B cell (primary cell): Measurements from ENCODE around the gene SNAPC4. TPM values are rescaled to one million over a fixed set of nuclear protein-coding genes. Genes with fewer than 3 reads are reported as not detected.
A peak's percentile ranks its signal among the peaks of the same experiment; 100 is the strongest.

ENCODE experiments used
- ATAC-seq: fragments of 200-7000 bp; cut with Tn5 transposase; one replicate; pipeline ENCODE4 v1.10.0; 2021; ENCODE audit warnings: low read depth, mild to moderate bottlenecking, moderate number of reproducible peaks, moderate library complexity
- CTCF ChIA-PET: fragments of 350-600 bp; sonication (Branson Sonifier 250); formaldehyde crosslinking; loops from one replicate; lab custom pipeline; 2021; ENCODE audit warnings: antibody characterized with exemption, inconsistent platforms; lab: Charles Lee
- POLR2A ChIA-PET: fragments of 350-600 bp; sonication (Branson Sonifier 250); formaldehyde crosslinking; loops from one replicate; lab custom pipeline; 2021; ENCODE audit warnings: antibody characterized with exemption; lab: Charles Lee
- DNase-seq: peaks from one replicate; pipeline ENCODE4 v3.0.0; 2013
- H2AFZ ChIP-seq: 2 replicates; pipeline ENCODE4 v1.6.1; 2012; ENCODE audit warnings: mild to moderate bottlenecking, low read depth, low read length; ENCODE audit not compliant: insufficient read depth, poor library complexity, severe bottlenecking
- H3K27ac ChIP-seq, 2 donors: 1 replicate in 1 of 2; 2 replicates in 1 of 2; pipeline ENCODE4 v1.5.1; 2012 to 2013; ENCODE audit warnings: low read length in 2 of 2, mild to moderate bottlenecking in 2 of 2, moderate library complexity in 1 of 2
- H3K27me3 ChIP-seq, 4 experiments: fragments of 200-600 bp in 1 of 4; sonication (generic) in 1 of 4; replicated peaks in 1 of 4; 1 replicate in 2 of 4; 2 replicates in 2 of 4; pipeline versions ENCODE4 v1.6.1 to v1.7.0; 2013 to 2016; ENCODE audit warnings: low read length in 3 of 4, mild to moderate bottlenecking in 2 of 4, mixed read lengths in 1 of 4, moderate library complexity in 1 of 4; ENCODE audit not compliant: insufficient read depth in 4 of 4, control insufficient read depth in 3 of 4; ENCODE audit errors: control extremely low read depth in 1 of 4
- H3K36me3 ChIP-seq, 2 experiments: replicated peaks in 1 of 2; 1 replicate in 1 of 2; 2 replicates in 1 of 2; pipeline versions ENCODE4 v1.6.1 to v1.7.1; 2013; ENCODE audit warnings: low read length in 1 of 2; ENCODE audit not compliant: insufficient read depth in 2 of 2, control insufficient read depth in 1 of 2; ENCODE audit errors: control extremely low read depth in 1 of 2, extremely low read depth in 1 of 2
- H3K4me1 ChIP-seq, 2 donors: fragments of 200-600 bp in 1 of 2; sonication (generic) in 1 of 2; 1 replicate in 1 of 2; 2 replicates in 1 of 2; pipeline versions ENCODE4 v1.5.1 to v1.6.1; 2013 to 2017; ENCODE audit warnings: low read length in 2 of 2; ENCODE audit not compliant: control insufficient read depth in 2 of 2, insufficient read depth in 2 of 2
- H3K4me2 ChIP-seq: replicated peaks from 2 replicates; pipeline ENCODE3; 2012; ENCODE audit warnings: mild to moderate bottlenecking, low read depth, low read length; ENCODE audit not compliant: poor library complexity, severe bottlenecking
- H3K4me3 ChIP-seq, 5 experiments: fragments of 200-600 bp in 1 of 5; sonication (generic) in 1 of 5; 1 replicate in 3 of 5; 2 replicates in 2 of 5; pipeline versions ENCODE4 v1.5.1 to v1.7.0; 2011 to 2016; ENCODE audit warnings: low read length in 4 of 5, mild to moderate bottlenecking in 4 of 5, low read depth in 2 of 5, control low read depth in 1 of 5, moderate library complexity in 1 of 5; ENCODE audit not compliant: insufficient read depth in 1 of 5; ENCODE audit errors: control extremely low read depth in 1 of 5, extremely low read depth in 1 of 5
- H3K79me2 ChIP-seq: fragments of 200-600 bp; sonication (generic); one replicate; pipeline ENCODE4 v1.6.0; 2016; ENCODE audit warnings: low read length; ENCODE audit not compliant: control insufficient read depth, insufficient read depth
- H3K9ac ChIP-seq: fragments of 200-600 bp; sonication (generic); 2 replicates; pipeline ENCODE4 v1.6.1; 2017; ENCODE audit warnings: mild to moderate bottlenecking, low read length, moderate library complexity
- H3K9me3 ChIP-seq, 3 donors: one replicate each; pipeline versions ENCODE4 v1.6.1 to v1.7.1; 2013; ENCODE audit warnings: low read length in 2 of 3; ENCODE audit not compliant: control insufficient read depth in 2 of 3, insufficient read depth in 1 of 3; ENCODE audit errors: control extremely low read depth in 1 of 3
- H4K20me1 ChIP-seq: 2 replicates; pipeline ENCODE4 v1.6.0; 2012; ENCODE audit warnings: mild to moderate bottlenecking, low read length; ENCODE audit not compliant: insufficient read depth, control insufficient read depth, poor library complexity, severe bottlenecking
- H3K27ac Mint-ChIP-seq: one replicate; pipeline ENCODE4 v1.8.0; 2021; ENCODE audit warnings: mixed read lengths
- H3K27me3 Mint-ChIP-seq: one replicate; pipeline ENCODE4 v1.8.0; 2021; ENCODE audit warnings: mixed read lengths
- H3K4me1 Mint-ChIP-seq: one replicate; pipeline ENCODE4 v1.8.0; 2021; ENCODE audit warnings: mixed read lengths
- H3K4me3 Mint-ChIP-seq: one replicate; pipeline ENCODE4 v1.8.0; 2021; ENCODE audit warnings: mixed read lengths
- H3K9me3 Mint-ChIP-seq: one replicate; pipeline ENCODE4 v1.8.0; 2022; ENCODE audit warnings: mixed read lengths; ENCODE audit not compliant: insufficient read depth
- CTCF ChIP-seq: fragments of 200-600 bp; IDR thresholded peaks from one replicate; pipeline ENCODE4 v1.8.0; 2022; ENCODE audit warnings: antibody characterized with exemption, mild to moderate bottlenecking
- EZH2 ChIP-seq: IDR thresholded peaks from 2 replicates; pipeline ENCODE4 v1.6.1; 2012; ENCODE audit warnings: borderline replicate concordance, low read depth, mild to moderate bottlenecking, moderate library complexity, low read length; ENCODE audit not compliant: insufficient read depth, poor library complexity, severe bottlenecking
- WGBS: methylation state at CpG from one replicate; pipeline ENCODE4 v1.1.5; 2013; ENCODE audit warnings: missing lambda C conversion rate; ENCODE audit not compliant: insufficient coverage; 5-methylcytosine and 5-hydroxymethylcytosine counted together
- intact Hi-C: fragments of 100-400 bp; cut with micrococcal nuclease; formaldehyde crosslinking; loops from one replicate; pipeline ENCODE4 v1.10.0; 2022
- polyA plus RNA-seq: library from polyadenylated mRNA; depleted of rRNA; stranded (reverse); fragments of >200 nt; gene quantifications from 2 replicates; pipeline ENCODE4 v1.2.3, GENCODE V29; 2012
- total RNA-seq, 2 donors: library from RNA; stranded (reverse); fragments of 120-200 nt in 1 of 2; gene quantifications; 1 replicate in 1 of 2; 2 replicates in 1 of 2; pipeline versions ENCODE4 v1.2.3 to v1.2.4, GENCODE V29; 2013 to 2022

The SNAPC4 gene
- total and polyA plus RNA-seq, 2 donors (not counting 1 experiment from before 2014, with no cell fraction given) = 13.1 to 15.6 TPM

DNA sequence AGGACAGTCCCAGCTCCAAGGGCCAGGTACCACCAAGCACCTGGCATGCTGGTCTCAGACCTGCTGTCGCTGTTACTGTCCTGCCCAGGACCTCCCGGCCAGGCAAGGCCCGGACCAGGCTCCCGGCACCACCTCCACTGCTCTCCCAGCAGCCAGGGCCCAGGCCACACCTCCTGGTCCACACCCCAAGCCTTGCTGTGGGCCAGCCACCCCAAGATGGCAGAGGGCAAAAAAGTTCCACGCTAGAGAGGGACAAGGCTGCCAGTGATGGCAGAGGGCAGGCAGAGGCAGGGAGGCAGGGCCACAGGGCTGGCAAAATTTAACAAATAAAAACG lies 37.6 kb downstream of the SNAPC4 start:
- TF ChIP-seq CTCF (no peak), EZH2 (no peak)
- H3K4me1 Mint-ChIP-seq = peaks cover 10% of the 10 kb centered on the region
- no peak overlapping the region for H3K27ac Mint-ChIP-seq
- CTCF ChIA-PET = interaction anchor here (0.9 to 2.9 kb wide), 8 partner anchors 34 to 229 kb away, joined by 3 to 21 read pairs (median 6); partner anchors contain the start of gene INPP5E
- Histone ChIP-seq H3K79me2 (no peaks in the 10 kb centered on the region), H3K4me1 (peaks cover 5 to 10% of the 10 kb centered on the region in 2 donors), H3K9ac (no peak overlapping the region), H3K9me3 (peaks cover 0 to 10% (median 0%) of the 10 kb centered on the region in 3 donors), H3K4me3 (no peak overlapping the region), H4K20me1 (peaks cover 19% of the 10 kb centered on the region), H3K4me2 (no peak overlapping the region), H3K36me3 (peaks cover 0 to 13% of the 10 kb centered on the region in 2 experiments), H3K27ac (no peak overlapping the region), H3K27me3 (no peaks in the 10 kb centered on the region), H2AFZ (no peak overlapping the region)
- H3K9me3 Mint-ChIP-seq = no peaks in the 10 kb centered on the region
- POLR2A ChIA-PET = interaction anchor here (0.6 to 1.3 kb wide), 6 partner anchors 42 to 885 kb away, joined by 3 to 5 read pairs (median 4); partner anchors contain the start of genes ENTR1 and PMPCA
- no peaks in the 10 kb centered on the region for H3K27me3 Mint-ChIP-seq
- H3K4me3 Mint-ChIP-seq = peak overlapping the region; percentile 89
- ATAC-seq (no peak), DNase-seq (no peak)
- intact Hi-C loops = loop anchor here (5.0 kb wide), 1 partner anchor 455 kb away; the partner anchor contains the start of gene CAMSAP1
- WGBS = 98% methylated on average over 5 of the region's 6 CpGs

GRCh38 chr9:136361754-136362449 lies 38.1 kb downstream of the SNAPC4 start:
- Mint-ChIP-seq H3K4me1 (peaks cover 10% of the 10 kb centered on the region), H3K9me3 (no peaks in the 10 kb centered on the region), H3K27me3 (no peaks in the 10 kb centered on the region), H3K27ac (no peak overlapping the region), H3K4me3 (no peak overlapping the region)
- H3K79me2 ChIP-seq = no peaks in the 10 kb centered on the region
- no peak overlapping the region for H2AFZ ChIP-seq
- intact Hi-C loops = loop anchor here (5.0 kb wide), 1 partner anchor 455 kb away; the partner anchor contains the start of gene CAMSAP1
- 94% methylated on average over 22 of the region's 26 CpGs for WGBS
- no peak overlapping the region for H3K27ac ChIP-seq
- no peaks in the 10 kb centered on the region for H3K27me3 ChIP-seq
- peaks cover 19% of the 10 kb centered on the region for H4K20me1 ChIP-seq
- H3K36me3 ChIP-seq = peaks cover 0 to 13% of the 10 kb centered on the region in 2 experiments
- ATAC-seq = no peak
- ChIA-PET POLR2A (no interaction called here), CTCF (no interaction called here)
- TF ChIP-seq CTCF (no peak), EZH2 (no peak)
- H3K4me3 ChIP-seq = no peak overlapping the region
- H3K9ac ChIP-seq = no peak overlapping the region
- no peak for DNase-seq
- peaks cover 5 to 10% of the 10 kb centered on the region in 2 donors for H3K4me1 ChIP-seq
- H3K9me3 ChIP-seq = peaks cover 0 to 10% (median 0%) of the 10 kb centered on the region in 3 donors
- H3K4me2 ChIP-seq = no peak overlapping the region
